ENCODE data around the gene NR0B2. TPM values are rescaled to one million over a fixed set of nuclear protein-coding genes. Genes with fewer than 3 reads are reported as not detected.
A peak's percentile ranks its signal among the peaks of the same experiment; 100 is the strongest.

The NR0B2 gene
- total and polyA plus RNA-seq, 2 of the 13 experiments (the other 11 are each of a cell fraction or from before 2014, with no cell fraction given): 72.5 to 133 TPM

- TF ChIP-seq, protein P1, sequence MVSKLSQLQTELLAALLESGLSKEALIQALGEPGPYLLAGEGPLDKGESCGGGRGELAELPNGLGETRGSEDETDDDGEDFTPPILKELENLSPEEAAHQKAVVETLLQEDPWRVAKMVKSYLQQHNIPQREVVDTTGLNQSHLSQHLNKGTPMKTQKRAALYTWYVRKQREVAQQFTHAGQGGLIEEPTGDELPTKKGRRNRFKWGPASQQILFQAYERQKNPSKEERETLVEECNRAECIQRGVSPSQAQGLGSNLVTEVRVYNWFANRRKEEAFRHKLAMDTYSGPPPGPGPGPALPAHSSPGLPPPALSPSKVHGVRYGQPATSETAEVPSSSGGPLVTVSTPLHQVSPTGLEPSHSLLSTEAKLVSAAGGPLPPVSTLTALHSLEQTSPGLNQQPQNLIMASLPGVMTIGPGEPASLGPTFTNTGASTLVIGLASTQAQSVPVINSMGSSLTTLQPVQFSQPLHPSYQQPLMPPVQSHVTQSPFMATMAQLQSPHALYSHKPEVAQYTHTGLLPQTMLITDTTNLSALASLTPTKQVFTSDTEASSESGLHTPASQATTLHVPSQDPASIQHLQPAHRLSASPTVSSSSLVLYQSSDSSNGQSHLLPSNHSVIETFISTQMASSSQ (IDR thresholded peaks at IDR 0.05; ENCODE audit: low read depth): peak; percentile 96
- TF ChIP-seq, protein P1 (CRISPR knock-in tag; IDR thresholded peaks at IDR 0.05; ENCODE audit: borderline replicate concordance): peak; percentile 98
- TF ChIP-seq ZNF879 (CRISPR knock-in tag; IDR thresholded peaks at IDR 0.05) (no peak), RFXANK (CRISPR knock-in tag; IDR thresholded peaks at IDR 0.05) (no peak), PRMT3 (CRISPR knock-in tag; IDR thresholded peaks at IDR 0.05; ENCODE audit: borderline replicate concordance, low read depth) (peak; percentile 63; the same call in 1 of the 2 replicates), AKAP8 (CRISPR knock-in tag; IDR thresholded peaks at IDR 0.05) (peak; percentile 95; the same call in 1 of the 2 replicates)
- TF ChIP-seq, protein P2, sequence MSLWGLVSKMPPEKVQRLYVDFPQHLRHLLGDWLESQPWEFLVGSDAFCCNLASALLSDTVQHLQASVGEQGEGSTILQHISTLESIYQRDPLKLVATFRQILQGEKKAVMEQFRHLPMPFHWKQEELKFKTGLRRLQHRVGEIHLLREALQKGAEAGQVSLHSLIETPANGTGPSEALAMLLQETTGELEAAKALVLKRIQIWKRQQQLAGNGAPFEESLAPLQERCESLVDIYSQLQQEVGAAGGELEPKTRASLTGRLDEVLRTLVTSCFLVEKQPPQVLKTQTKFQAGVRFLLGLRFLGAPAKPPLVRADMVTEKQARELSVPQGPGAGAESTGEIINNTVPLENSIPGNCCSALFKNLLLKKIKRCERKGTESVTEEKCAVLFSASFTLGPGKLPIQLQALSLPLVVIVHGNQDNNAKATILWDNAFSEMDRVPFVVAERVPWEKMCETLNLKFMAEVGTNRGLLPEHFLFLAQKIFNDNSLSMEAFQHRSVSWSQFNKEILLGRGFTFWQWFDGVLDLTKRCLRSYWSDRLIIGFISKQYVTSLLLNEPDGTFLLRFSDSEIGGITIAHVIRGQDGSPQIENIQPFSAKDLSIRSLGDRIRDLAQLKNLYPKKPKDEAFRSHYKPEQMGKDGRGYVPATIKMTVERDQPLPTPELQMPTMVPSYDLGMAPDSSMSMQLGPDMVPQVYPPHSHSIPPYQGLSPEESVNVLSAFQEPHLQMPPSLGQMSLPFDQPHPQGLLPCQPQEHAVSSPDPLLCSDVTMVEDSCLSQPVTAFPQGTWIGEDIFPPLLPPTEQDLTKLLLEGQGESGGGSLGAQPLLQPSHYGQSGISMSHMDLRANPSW (CRISPR knock-in tag; IDR thresholded peaks at IDR 0.05; ENCODE audit: borderline replicate concordance): peak; percentile 74; the same call in 1 of the 2 replicates
Observed at GRCh38 chr1:26910343-26911160, 3.2 kb downstream of the NR0B2 start (continued).

Data from HepG2 (cell line).